NCI-H2196 treated with DMSO at 0.1 percent for 48 hours (cell line): Measurements from ENCODE around the gene GDF7.
A peak's percentile ranks its signal among the peaks of the same experiment; 100 is the strongest.

Experiments
- DNase-seq: peaks from one replicate; lab custom pipeline; 2025; ENCODE audit not compliant: unreplicated experiment; lab: John Stamatoyannopoulos, UW

The GDF7 gene

GRCh38 chr2:20660506-20661420 is 6.2 kb upstream of the GDF7 start:
- no peak for DNase-seq

GRCh38 chr2:20661421-20662307 is 5.3 kb upstream of the GDF7 start:
- peak; percentile 44 for DNase-seq

GRCh38 chr2:20662308-20662937 is 4.5 kb upstream of the GDF7 start:
- DNase-seq, result no peak

GRCh38 chr2:20663196-20664070 is 3.5 kb upstream of the GDF7 start:
- DNase-seq, result no peak

- no peak for DNase-seq
These were observed 2.9 kb upstream of the GDF7 start for GRCh38 chr2:20664071-20664390.

- DNase-seq, result no peak
These were observed 2.3 kb upstream of the GDF7 start for GRCh38 chr2:20664431-20665242.

GRCh38 chr2:20665243-20666004 is 1.5 kb upstream of the GDF7 start:
- DNase-seq, result no peak

- DNase-seq, result no peak
These were observed 990 bp upstream of the GDF7 start for GRCh38 chr2:20666005-20666303.

- DNase-seq, result no peak
These were observed 197 bp downstream of the GDF7 start for GRCh38 chr2:20667151-20667530.

- DNase-seq, result no peak
These were observed 822 bp downstream of the GDF7 start for GRCh38 chr2:20667531-20668401.

GRCh38 chr2:20668451-20668850 is 1.5 kb downstream of the GDF7 start:
- DNase-seq, result no peak

GRCh38 chr2:20668871-20669475 is 2.0 kb downstream of the GDF7 start:
- DNase-seq, result no peak

GRCh38 chr2:20669562-20670314 is 2.8 kb downstream of the GDF7 start:
- DNase-seq, result no peak

GRCh38 chr2:20670315-20671035 is 3.5 kb downstream of the GDF7 start:
- DNase-seq, result no peak

- DNase-seq, result no peak
These were observed 4.2 kb downstream of the GDF7 start for GRCh38 chr2:20671036-20671735.

GRCh38 chr2:20671736-20672080 is 4.8 kb downstream of the GDF7 start:
- DNase-seq, result no peak
